Activated T-cell treated with anti-CD3 and anti-CD28 coated beads, Interleukin-2, amount 50 U/mL, for 4 hours (primary cell): ENCODE results near the gene SASS6. TPM values are rescaled to one million over a fixed set of nuclear protein-coding genes. Genes with fewer than 3 reads are reported as not detected.
"Not testable (repeated sequence)": the region's sequence is repeated elsewhere in the genome, so short reads cannot be mapped to it uniquely, and the experiment has no call there.

ENCODE experiments used
- ATAC-seq, 2 donors: fragments of 200-7000 bp; cut with Tn5 transposase; one replicate each; pipeline ENCODE4 v1.10.0; 2021
- DNase-seq: peaks from one replicate; pipeline ENCODE4 v3.0.0-alpha.2; 2020
- H3K27me3 Mint-ChIP-seq: one replicate; pipeline ENCODE4 v1.8.0; 2021; ENCODE audit warnings: low read depth, mixed read lengths
- H3K36me3 Mint-ChIP-seq: one replicate; pipeline ENCODE4 v1.8.0; 2022; ENCODE audit warnings: mixed read lengths; ENCODE audit not compliant: insufficient read depth
- H3K4me1 Mint-ChIP-seq: one replicate; pipeline ENCODE4 v1.8.0; 2021; ENCODE audit warnings: low read depth, mixed read lengths
- H3K4me3 Mint-ChIP-seq: one replicate; pipeline ENCODE4 v1.8.0; 2021; ENCODE audit warnings: mild to moderate bottlenecking, moderate library complexity, mixed read lengths
- H3K9me3 Mint-ChIP-seq: one replicate; pipeline ENCODE4 v1.8.0; 2021; ENCODE audit warnings: mixed read lengths
- total RNA-seq, 3 donors: library from RNA; stranded (reverse); gene quantifications; one replicate each; pipeline ENCODE4 v1.2.1, GENCODE V29; 2021

The SASS6 gene
- total RNA-seq, 3 donors from 2014 or later: 6.4 to 8.2 (median 6.5) TPM

DNA sequence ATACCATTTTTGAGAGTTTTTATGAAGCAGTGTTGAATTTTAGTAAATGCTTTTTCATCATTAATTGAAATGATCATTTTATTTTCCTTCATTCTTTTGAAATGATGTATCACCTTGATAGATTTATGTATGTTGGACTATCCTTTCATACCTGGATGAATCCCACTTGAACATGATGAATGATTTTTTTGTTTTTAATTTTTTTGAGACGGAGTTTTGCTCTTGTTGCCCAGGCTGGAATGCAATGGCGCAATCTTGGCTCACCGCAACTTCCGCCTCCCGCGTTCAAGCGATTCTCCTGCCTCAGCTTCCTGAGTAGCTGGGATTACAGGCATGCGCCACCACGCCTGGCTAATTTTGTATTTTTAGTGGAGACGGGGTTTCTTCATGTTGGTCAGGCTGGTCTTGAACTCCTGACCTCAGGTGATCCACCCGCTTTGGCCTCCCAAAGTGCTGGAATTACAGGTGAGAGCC lies 85.5 kb downstream of the SASS6 start:
- Mint-ChIP-seq H3K4me3 (peak overlapping the region; percentile 75), H3K36me3 (peaks cover 29% of the 10 kb centered on the region), H3K4me1 (peaks cover 72% of the 10 kb centered on the region)
- not testable (repeated sequence) for ATAC-seq, DNase-seq, H3K27me3 Mint-ChIP-seq, H3K9me3 Mint-ChIP-seq

DNA sequence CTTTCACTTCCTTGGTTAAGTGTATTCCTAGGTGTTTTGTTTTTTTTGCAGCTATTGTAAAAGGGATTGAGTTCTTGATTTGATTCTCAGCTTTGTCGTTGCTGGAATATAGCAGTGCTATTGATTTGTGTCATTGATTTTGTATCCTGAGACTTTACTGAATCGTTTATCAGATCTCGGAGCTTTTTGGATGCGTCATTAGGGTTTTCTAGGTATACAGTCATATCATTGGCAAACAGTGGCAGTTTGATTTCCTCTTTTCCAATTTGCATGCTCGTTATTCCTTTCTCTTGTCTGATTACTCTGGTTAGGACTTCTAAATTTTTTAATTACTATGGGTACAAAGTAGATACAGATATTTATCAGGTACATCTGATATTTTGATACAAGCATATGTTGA lies 87.5 kb downstream of the SASS6 start:
- Mint-ChIP-seq H3K4me1 (peaks cover 86% of the 10 kb centered on the region), H3K36me3 (peaks cover 31% of the 10 kb centered on the region), H3K27me3 (no peaks in the 10 kb centered on the region), H3K4me3 (no peak overlapping the region), H3K9me3 (no peaks in the 10 kb centered on the region)
- DNase-seq (no peak), ATAC-seq (no peak)

DNA sequence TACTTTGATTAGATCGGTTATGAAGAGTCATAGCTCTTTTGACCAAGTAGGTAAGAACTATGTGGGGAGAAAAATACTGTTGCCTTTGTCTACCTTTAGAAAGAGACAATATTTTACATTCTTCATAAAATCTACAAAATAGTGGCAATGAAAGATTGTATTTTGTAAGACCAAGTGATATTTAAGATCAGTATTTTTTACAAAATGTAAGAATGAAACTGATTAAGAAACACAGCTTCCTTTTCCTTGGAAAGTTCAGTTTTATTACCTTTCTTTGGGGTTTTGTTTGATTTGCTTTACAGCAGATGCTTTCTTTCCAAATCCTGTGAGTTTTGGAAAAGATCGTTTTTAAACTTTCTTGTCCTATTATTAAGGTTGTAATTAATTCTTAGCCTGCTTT lies 93.1 kb downstream of the SASS6 start:
- peaks cover 63% of the 10 kb centered on the region for H3K4me1 Mint-ChIP-seq
- ATAC-seq (no peak), DNase-seq (no peak)
- peak overlapping the region; percentile 97 for H3K4me3 Mint-ChIP-seq
- no peaks in the 10 kb centered on the region for H3K9me3 Mint-ChIP-seq
- peaks cover 18% of the 10 kb centered on the region for H3K36me3 Mint-ChIP-seq
- H3K27me3 Mint-ChIP-seq: no peaks in the 10 kb centered on the region

DNA sequence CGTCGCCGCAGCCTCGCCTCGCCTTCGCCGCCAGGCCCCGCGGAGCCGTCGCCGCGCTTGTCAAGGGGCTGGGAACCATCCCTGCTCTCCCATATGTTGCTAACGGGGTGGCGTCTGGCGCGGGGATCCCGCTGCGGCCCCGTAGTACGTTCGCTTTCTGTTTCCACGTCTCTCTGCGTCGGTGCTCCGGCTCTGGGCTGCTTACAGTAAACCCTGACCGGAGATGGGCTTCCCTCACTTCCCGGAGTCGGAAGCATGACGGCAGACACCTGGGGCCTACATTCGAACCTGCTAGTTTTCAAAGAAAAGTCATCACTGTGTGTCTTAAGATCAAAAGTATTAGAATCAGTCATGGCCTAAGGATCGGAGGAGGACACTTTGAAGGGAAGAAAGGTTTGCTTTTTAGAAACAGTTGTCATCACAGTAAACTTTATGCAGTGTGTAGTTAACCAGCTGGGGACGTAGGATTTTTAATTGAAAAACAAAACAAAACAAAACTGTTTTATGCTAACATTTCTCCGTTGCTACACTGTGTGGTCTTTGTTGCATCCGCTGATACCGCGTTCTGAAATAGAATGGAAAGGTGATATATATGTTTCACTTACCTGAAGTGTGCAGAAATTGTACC lies 94.0 kb downstream of the SASS6 start:
- H3K4me3 Mint-ChIP-seq: peak overlapping the region; percentile 97
- H3K27me3 Mint-ChIP-seq: no peaks in the 10 kb centered on the region
- H3K4me1 Mint-ChIP-seq: peaks cover 55% of the 10 kb centered on the region
- DNase-seq (peak; percentile 71), ATAC-seq (peak; percentile 75 to 81)
- peaks cover 15% of the 10 kb centered on the region for H3K36me3 Mint-ChIP-seq
- no peaks in the 10 kb centered on the region for H3K9me3 Mint-ChIP-seq

DNA sequence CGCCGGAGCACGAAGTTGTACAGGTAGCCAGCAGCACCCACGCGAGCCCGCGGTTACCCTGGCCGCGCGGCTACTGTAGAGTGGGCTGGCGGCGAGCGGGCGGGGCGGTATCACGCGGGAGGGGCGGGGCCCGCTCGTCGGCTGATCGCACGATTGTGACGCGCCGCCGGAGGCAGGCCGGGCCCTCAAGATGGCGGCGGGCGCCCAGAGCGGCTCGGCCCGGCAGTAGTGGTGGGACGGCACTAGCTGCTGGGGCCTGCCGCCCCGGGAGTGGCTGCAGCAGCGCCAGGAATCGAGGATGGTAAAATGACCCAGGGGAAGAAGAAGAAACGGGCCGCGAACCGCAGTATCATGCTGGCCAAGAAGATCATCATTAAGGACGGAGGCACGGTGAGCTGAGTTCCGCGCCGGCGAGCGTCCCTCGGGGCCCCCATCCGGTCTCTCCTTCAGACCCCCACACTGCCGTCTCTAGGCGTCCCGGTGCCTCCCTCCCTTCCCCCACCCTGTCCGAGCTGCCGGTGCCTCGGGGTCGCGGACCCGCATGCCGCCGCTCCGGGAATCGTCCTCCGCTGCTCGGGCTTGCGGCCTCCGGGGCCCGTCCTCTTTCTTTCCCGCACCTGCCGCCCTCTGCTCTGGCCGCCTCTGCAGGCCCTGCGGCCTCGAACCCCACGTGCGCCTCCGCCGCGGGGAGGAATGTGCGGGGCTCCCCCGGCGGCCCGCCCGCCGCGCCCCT lies 94.6 kb downstream of the SASS6 start:
- DNase-seq (peak; percentile 86), ATAC-seq (peak; percentile 87 to 88)
- no peaks in the 10 kb centered on the region for H3K27me3 Mint-ChIP-seq
- H3K4me1 Mint-ChIP-seq: peaks cover 50% of the 10 kb centered on the region
- H3K36me3 Mint-ChIP-seq: peaks cover 12% of the 10 kb centered on the region
- H3K9me3 Mint-ChIP-seq: no peaks in the 10 kb centered on the region
- H3K4me3 Mint-ChIP-seq: peak overlapping the region; percentile 97

DNA sequence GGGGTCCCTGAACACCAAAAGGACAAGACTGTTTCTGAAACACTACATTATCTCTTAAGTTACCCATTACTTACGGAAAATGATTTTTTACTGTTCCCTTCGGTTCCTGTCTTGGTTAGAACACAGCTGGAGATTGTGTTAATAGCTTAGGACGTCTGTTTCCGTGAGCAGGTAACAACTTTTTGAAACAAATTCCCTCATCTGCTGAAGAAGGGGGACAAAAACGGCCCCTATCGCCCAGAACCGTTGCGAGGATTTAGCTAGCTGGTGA lies 95.1 kb downstream of the SASS6 start:
- DNase-seq (no peak), ATAC-seq (no peak)
- no peaks in the 10 kb centered on the region for H3K9me3 Mint-ChIP-seq
- H3K4me1 Mint-ChIP-seq: peaks cover 45% of the 10 kb centered on the region
- peaks cover 10% of the 10 kb centered on the region for H3K36me3 Mint-ChIP-seq
- H3K4me3 Mint-ChIP-seq: peak overlapping the region; percentile 97
- H3K27me3 Mint-ChIP-seq: no peaks in the 10 kb centered on the region

DNA sequence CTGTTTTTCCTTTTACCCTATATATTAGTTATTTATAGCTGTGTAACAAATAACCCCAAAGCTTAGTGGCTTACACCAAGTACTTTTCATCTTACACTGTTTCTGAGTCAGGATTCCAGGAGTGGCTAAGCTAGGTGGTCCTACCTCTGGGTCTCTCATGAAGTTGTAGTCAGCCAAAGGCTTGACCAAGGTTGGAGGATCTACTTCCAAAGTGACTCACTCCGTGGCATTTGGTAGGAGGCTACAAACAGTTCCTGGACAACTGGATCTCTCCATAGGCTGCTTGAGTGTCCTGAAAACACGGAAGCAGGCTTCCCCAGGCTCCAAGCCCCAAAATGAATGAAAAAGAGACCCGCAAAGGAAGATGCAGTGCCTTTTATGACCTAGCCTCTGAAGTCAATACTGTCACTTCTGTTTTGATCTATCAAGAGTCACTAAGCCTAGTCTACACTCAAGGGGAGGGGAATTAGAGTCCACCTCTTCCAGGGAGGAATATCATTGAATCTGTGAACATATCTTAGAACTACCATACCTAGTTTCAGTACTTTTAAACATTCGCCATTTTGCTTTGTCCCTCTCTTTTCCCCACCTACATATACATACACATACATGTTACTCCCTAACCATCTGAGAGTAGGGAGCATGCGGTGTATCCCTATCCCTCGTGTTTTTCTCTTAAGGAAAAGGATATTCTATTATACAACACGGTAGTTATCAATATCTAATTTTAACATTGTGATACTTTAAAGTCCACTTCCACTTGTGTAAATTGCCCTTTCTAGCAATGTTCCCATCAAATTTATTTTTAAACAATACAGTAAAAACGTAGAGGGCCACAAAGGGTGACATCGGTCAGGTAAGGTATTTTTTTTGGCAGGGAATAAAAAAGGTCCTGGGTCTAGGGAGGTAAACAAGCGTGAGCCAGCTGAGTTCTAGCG lies 95.7 kb downstream of the SASS6 start:
- Mint-ChIP-seq H3K9me3 (no peaks in the 10 kb centered on the region), H3K4me3 (peak overlapping the region; percentile 97), H3K4me1 (peaks cover 39% of the 10 kb centered on the region), H3K27me3 (no peaks in the 10 kb centered on the region), H3K36me3 (peaks cover 9% of the 10 kb centered on the region)
- DNase-seq (no peak), ATAC-seq (no peak)

DNA sequence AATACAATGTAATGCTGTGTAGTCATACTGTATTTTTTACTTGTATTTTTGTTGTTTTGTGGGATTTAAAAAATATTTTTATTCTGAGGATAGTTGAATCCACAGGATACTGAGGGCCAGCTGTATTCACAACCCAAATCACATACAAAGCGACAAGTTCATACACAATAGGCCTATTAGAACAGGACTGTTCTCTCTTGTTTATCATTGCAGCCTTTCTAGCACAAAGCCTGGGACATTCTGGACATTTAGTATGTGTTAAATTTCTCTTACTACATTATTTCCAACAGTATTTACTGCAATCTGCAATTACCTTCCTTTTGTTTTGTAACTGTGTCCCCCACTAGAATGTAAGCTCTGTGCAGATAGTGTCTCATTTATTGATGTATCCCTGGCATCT lies 97.5 kb downstream of the SASS6 start:
- Mint-ChIP-seq H3K27me3 (no peaks in the 10 kb centered on the region), H3K4me1 (peaks cover 26% of the 10 kb centered on the region), H3K4me3 (no peak overlapping the region), H3K9me3 (no peaks in the 10 kb centered on the region), H3K36me3 (peaks cover 6% of the 10 kb centered on the region)
- no peak for ATAC-seq
- no peak for DNase-seq

DNA sequence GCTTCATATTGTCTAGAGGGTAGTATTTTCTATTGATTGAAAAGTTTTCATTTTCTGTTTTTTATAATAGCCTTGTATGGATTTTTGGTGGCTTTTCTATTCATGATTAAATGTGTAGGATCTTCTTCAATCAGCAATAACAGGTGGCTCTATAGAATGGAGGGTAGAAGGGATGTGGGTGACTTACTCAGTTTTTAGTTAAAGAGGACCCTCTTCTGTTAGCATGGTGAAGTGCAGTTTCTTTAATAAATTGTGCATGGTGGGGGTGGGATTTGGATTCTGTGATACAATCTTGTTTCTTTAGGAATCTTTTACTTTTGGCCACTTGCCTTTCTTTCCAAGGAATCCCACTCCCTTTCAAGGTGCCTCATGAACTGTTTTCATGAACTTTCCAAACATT lies 98.3 kb downstream of the SASS6 start:
- Mint-ChIP-seq H3K36me3 (peaks cover 6% of the 10 kb centered on the region), H3K4me1 (peaks cover 19% of the 10 kb centered on the region), H3K9me3 (no peaks in the 10 kb centered on the region), H3K4me3 (no peak overlapping the region), H3K27me3 (no peaks in the 10 kb centered on the region)
- no peak for ATAC-seq
- no peak for DNase-seq

Other genes with a start within 250 kb of the SASS6 start
- gene SLC35A3, start 162.9 kb downstream of the SASS6 start, total RNA-seq: 10 to 100 TPM; 14.0 to 18.5 (median 16.9) TPM
- gene TRMT13, start 233 bp upstream of the SASS6 start, total RNA-seq: 10 to 100 TPM; 25.5 to 30.0 (median 26.3) TPM
- gene LRRC39, start 45.3 kb upstream of the SASS6 start, total RNA-seq: under 1 TPM; 0.30 to 0.69 (median 0.38) TPM
- gene DBT, start 116.9 kb upstream of the SASS6 start, total RNA-seq: 10 to 100 TPM in 2 of 3 donors, 1 to 10 TPM in 1; 9.7 to 11.5 (median 11.3) TPM
- gene RTCA, start 133.3 kb upstream of the SASS6 start, total RNA-seq: 10 to 100 TPM; 55.3 to 63.9 (median 58.0) TPM
- gene CDC14A, start 219.6 kb upstream of the SASS6 start, total RNA-seq: 10 to 100 TPM in 2 of 3 donors, 1 to 10 TPM in 1; 9.5 to 12.8 (median 12.5) TPM